Measurements from ENCODE around the gene DCTN5. TPM values are rescaled to one million over a fixed set of nuclear protein-coding genes. Genes with fewer than 3 reads are reported as not detected.

Gene DCTN5
- total and polyA plus RNA-seq, 2 donors (not counting 3 experiments of a cell fraction or from before 2014, with no cell fraction given): 51.6 to 80.8 TPM

- CTCF ChIA-PET: interaction anchor here (0.7 to 1.6 kb wide), 3 partner anchors 9 to 327 kb away, joined by 3 to 4 read pairs (median 3); no protein-coding TSS in a partner anchor
- Histone ChIP-seq H2AFZ (ENCODE audit: low read depth, low read length) (no peak overlapping the region), H3K9me3 (replicated peaks; ENCODE audit: control insufficient read depth, insufficient read depth, low read length) (no peaks in the 10 kb centered on the region), H4K20me1 (replicated peaks; ENCODE audit: control insufficient read depth, extremely low read depth, insufficient read depth, low read length) (no peaks in the 10 kb centered on the region), H3K9me1 (replicated peaks; ENCODE audit: control insufficient read depth, extremely low read depth, insufficient read depth, low read length) (no peaks in the 10 kb centered on the region), H3K79me2 (ENCODE audit: control insufficient read depth, insufficient read depth, low read length) (peaks cover 63% of the 10 kb centered on the region), H3K4me3 (replicated peaks in 1 of 3; ENCODE audit: insufficient read depth in 1 of 3, low read depth in 1 of 3, low read length in 3 of 3) (no peak overlapping the region), H3K9ac (replicated peaks; ENCODE audit: extremely low read depth, insufficient read depth, low read length) (no peak overlapping the region), H3K4me2 (ENCODE audit: insufficient read depth, low read length) (no peak overlapping the region), H3K27me3 (ENCODE audit: control insufficient read depth in 2 of 2, insufficient read depth in 2 of 2, low read length in 2 of 2) (no peaks in the 10 kb centered on the region), H3K36me3 (ENCODE audit: control insufficient read depth in 2 of 2, extremely low read depth in 1 of 2, insufficient read depth in 2 of 2, low read length in 2 of 2) (peaks cover 28 to 32% of the 10 kb centered on the region in 2 experiments), H3K27ac (ENCODE audit: insufficient read depth, low read depth, low read length) (no peak overlapping the region), H3K4me1 (ENCODE audit: control insufficient read depth, extremely low read depth, insufficient read depth, low read length) (peaks cover 23% of the 10 kb centered on the region)
- no peak for DNase-seq (ENCODE audit: low read depth, low spot score)
- BruUV-seq (replicated peaks): no TSS peak
- no peak for FAIRE-seq
- TF ChIP-seq MYC (IDR thresholded peaks at IDR 0.05; ENCODE audit: low read depth, low read length) (no peak), GATA2 (IDR thresholded peaks at IDR 0.05; ENCODE audit: insufficient read depth, insufficient read length, low read depth, low read length) (no peak), EZH2 (IDR thresholded peaks at IDR 0.05; ENCODE audit: borderline replicate concordance, low read depth, low read length, severe bottlenecking) (no peak), JUN (IDR thresholded peaks at IDR 0.05; ENCODE audit: borderline replicate concordance, insufficient read depth, insufficient read length, low read depth) (no peak), POLR2A (IDR thresholded peaks at IDR 0.05; ENCODE audit: low read depth, low read length) (no peak), POLR2AphosphoS5 (IDR thresholded peaks at IDR 0.05; ENCODE audit: insufficient read depth, low read depth, low read length) (no peak), FOS (IDR thresholded peaks at IDR 0.05; ENCODE audit: borderline replicate concordance, insufficient read depth, low read length) (no peak)
- TF ChIP-seq, protein P1, sequence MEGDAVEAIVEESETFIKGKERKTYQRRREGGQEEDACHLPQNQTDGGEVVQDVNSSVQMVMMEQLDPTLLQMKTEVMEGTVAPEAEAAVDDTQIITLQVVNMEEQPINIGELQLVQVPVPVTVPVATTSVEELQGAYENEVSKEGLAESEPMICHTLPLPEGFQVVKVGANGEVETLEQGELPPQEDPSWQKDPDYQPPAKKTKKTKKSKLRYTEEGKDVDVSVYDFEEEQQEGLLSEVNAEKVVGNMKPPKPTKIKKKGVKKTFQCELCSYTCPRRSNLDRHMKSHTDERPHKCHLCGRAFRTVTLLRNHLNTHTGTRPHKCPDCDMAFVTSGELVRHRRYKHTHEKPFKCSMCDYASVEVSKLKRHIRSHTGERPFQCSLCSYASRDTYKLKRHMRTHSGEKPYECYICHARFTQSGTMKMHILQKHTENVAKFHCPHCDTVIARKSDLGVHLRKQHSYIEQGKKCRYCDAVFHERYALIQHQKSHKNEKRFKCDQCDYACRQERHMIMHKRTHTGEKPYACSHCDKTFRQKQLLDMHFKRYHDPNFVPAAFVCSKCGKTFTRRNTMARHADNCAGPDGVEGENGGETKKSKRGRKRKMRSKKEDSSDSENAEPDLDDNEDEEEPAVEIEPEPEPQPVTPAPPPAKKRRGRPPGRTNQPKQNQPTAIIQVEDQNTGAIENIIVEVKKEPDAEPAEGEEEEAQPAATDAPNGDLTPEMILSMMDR (IDR thresholded peaks at IDR 0.05; ENCODE audit: extremely low read depth in 1 of 2, insufficient read depth in 1 of 2, low read depth in 1 of 2, low read length in 2 of 2): no peak
- TF ChIP-seq, protein P2, sequence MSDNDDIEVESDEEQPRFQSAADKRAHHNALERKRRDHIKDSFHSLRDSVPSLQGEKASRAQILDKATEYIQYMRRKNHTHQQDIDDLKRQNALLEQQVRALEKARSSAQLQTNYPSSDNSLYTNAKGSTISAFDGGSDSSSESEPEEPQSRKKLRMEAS (IDR thresholded peaks at IDR 0.05; ENCODE audit: insufficient read depth, insufficient read length): no peak
- POLR2A ChIA-PET: no interaction called here
- dilution Hi-C loops (cut with MboI; ENCODE audit: extremely low pct_ligation_motif_present, low sequenced_read_pairs) (no loop called here), intact Hi-C loops (cut with micrococcal nuclease) (no loop called here)
These were observed 42.2 kb downstream of the DCTN5 start for GRCh38 chr16:23683487-23683886.
